Fibroblast of skin of left biceps (primary cell): ENCODE data around the gene GALNTL6.
"Not testable (repeated sequence)": the region's sequence is repeated elsewhere in the genome, so short reads cannot be mapped to it uniquely, and the experiment has no call there.

Experiments used
- DNase-seq, 2 experiments: peaks; one replicate each; pipeline ENCODE4 v3.0.0-alpha.2; 2013; ENCODE audit warnings: low read depth in 2 of 2

GALNTL6 gene

DNA sequence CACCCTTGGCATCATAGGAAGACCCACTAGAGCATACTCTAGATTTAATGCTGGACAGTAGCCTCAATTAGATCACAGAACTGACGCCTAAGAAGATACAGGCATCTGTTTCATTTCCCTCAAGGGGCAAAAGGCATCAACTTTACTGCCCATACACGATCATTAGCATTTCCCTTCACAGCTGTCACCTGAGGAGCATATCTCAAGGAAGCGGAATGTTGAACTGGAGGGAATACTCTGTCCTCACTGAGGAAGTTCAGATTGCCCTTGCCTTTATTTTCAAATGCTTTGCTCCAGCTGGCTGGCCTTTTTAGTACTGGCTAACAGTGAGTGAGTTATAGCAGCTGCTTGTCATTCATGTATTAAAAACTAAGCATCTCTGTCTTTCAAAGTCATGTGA is 847.0 kb downstream of the GALNTL6 start:
- no peak for DNase-seq

DNA sequence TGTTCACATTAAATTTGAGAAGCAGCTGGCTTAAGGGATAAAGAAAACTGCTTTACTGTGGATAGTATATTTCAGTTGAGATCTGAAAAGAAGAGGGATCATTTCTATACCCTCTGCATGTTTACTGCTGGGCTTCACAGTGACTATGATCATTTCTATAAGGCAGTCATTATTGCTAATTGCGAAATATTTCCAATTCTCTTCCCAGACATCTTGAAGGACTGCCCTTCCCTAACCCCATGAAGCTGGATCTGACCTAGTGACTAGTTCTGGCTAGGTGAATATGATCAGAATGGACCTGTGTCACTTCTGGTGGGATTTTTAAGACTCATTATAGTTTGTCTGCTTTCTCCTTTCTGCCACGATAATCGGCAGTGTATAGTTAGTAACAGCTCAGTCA is 848.9 kb downstream of the GALNTL6 start:
- no peak for DNase-seq

GRCh38 chr4:172666711-172667368 is 853.6 kb downstream of the GALNTL6 start:
- DNase-seq: no peak

DNA sequence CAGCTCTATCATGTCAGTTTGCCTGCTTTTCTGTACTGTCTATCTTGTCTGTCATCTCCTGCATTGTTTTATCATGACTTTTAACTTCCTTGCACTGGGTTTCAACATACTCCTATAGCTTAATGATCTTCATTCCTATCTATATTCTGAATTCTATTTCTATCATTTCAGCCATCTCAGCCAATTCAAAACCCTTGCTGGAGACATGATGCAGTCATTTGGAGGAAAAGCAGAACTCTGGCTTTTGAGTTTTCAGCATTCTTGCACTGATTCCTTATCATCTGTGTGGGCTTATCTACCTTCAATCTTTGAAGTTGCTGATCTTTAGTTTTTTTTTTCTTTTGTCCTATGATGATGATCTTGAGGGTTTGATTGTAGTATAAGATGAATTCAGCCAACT is 861.6 kb downstream of the GALNTL6 start:
- DNase-seq: no peak

DNA sequence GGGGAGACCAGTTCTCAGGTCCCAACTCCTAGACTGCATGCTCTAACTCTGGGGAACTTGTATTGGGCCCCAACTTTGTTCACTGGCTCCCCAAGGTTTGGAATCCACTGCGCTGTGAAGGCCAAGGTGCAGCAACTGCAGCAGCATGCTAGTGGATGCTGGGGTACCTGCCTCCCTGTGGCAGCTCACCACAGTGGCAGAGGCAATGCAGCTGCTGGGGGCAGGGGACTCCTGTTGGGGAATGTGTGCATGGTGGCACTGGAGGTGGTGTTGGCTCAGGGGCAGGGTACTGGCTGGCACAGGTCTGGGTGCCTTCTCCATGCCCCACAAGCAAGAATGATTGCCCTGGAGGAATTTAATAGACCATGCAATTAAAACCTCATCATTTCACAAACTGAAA is 862.0 kb downstream of the GALNTL6 start:
- DNase-seq: no peak

DNA sequence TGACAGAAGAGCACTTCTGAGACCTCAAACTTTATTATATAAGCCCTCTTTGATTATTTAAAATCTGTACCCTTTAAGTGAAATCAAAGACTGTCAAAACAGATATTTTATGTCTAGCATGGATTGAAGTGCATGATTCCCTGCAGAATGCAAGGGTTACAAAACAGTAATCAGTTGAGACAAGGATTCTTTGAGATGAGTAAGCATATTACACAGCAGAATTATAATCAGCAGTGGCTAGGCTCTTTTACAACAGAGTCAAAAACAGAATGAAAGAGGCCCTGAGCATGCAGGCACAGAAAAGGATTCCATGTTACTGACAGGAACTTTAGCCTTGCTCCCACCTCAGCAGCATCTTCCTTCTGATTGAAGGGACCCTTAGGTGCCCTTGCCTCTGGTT is 867.5 kb downstream of the GALNTL6 start:
- no peak for DNase-seq

GRCh38 chr4:172683021-172683420 is 869.8 kb downstream of the GALNTL6 start:
- DNase-seq: peak in 1 of 2 experiments; percentile 1

GRCh38 chr4:172686021-172686420 is 872.8 kb downstream of the GALNTL6 start:
- no peak for DNase-seq

- DNase-seq: no peak
Measured at GRCh38 chr4:172688534-172688933, 875.3 kb downstream of the GALNTL6 start.

DNA sequence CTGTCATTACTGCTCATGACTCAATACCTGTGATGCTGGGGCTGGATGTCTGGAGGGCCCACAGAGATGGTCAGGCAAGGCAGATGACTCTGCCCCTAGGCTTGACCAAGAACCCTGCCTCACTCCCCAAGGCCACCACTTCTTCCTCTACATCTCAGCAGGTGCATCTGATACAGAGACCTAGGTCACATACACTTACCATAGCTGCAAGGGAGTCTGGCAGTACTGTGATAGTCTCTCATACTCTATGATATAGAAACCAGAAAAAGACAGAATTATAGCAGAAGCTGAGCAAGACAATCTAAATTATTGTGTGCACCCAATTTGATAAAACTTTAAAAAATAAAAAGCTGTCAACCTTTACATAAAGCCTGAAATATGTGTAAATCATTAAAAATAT is 878.3 kb downstream of the GALNTL6 start:
- no peak for DNase-seq

DNA sequence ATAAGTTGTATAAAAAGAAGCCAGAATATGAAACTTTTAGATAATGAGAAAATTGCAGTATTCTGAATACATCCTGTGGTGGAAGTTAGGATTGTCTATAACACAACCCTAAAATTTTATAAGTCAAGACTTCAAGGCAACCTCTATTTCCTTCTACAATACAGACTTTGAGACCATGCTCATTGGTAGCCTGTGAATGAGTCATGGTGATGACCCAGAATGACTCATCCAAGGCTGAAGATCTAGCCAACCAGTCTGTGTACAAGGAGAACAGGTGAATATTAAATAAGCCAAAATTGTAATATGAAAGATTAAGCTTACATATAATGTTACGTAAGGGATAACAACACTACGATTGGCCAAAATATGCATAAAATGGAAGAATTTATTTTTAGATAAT is 879.5 kb downstream of the GALNTL6 start:
- no peak for DNase-seq

DNA sequence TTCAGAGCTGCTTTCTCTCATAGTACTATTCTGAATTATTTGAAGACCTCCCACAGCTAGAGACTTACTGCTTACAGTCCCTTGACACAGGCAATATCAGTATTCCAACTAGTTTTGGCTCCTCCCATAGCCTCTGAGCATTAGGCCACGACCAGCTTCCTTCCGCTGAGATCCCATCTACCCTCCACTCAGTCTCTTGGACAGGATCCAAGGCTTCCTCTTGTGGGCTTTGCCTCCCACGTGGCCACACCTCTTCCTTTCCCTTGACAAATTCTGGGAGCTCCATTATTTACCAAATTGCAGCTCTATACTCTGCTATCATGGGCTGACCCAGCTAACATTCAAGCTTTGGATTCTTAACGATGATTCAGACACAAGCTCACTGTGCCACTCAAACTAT is 885.1 kb downstream of the GALNTL6 start:
- DNase-seq: no peak

GRCh38 chr4:172705565-172705964 is 892.4 kb downstream of the GALNTL6 start:
- no peak for DNase-seq

- DNase-seq: no peak
Measured at GRCh38 chr4:172706000-172706399, 892.8 kb downstream of the GALNTL6 start.

GRCh38 chr4:172707622-172708021 is 894.4 kb downstream of the GALNTL6 start:
- no peak for DNase-seq

DNA sequence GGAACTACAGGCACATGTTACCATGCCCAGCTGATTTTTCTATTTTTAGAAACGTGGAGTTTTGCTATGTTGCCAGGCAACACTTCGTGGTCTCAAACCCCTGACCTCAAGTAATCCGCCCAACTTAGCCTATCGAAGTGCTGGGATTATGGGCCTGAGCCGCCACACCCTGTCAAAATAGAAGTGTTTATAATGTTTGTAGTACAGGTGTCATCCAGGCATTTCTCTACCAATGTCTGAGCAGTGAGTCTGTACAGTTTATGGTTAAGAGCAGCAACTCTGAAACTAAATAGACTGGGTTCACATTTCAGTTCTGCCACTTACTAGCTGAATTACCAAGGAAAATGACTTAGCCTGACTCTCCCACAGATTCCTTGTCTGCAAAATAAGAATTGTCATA is 895.0 kb downstream of the GALNTL6 start:
- DNase-seq: no peak

- DNase-seq: no peak
Measured at GRCh38 chr4:172709376-172709775, 896.2 kb downstream of the GALNTL6 start.

GRCh38 chr4:172716291-172716690 is 903.1 kb downstream of the GALNTL6 start:
- no peak for DNase-seq

GRCh38 chr4:172721659-172722058 is 908.5 kb downstream of the GALNTL6 start:
- no peak for DNase-seq

GRCh38 chr4:172725581-172725980 is 912.4 kb downstream of the GALNTL6 start:
- peak; percentile 31 to 34 for DNase-seq

- no peak for DNase-seq
Measured at GRCh38 chr4:172726001-172726423, 912.8 kb downstream of the GALNTL6 start.

GRCh38 chr4:172727631-172728030 is 914.4 kb downstream of the GALNTL6 start:
- DNase-seq: no peak

DNA sequence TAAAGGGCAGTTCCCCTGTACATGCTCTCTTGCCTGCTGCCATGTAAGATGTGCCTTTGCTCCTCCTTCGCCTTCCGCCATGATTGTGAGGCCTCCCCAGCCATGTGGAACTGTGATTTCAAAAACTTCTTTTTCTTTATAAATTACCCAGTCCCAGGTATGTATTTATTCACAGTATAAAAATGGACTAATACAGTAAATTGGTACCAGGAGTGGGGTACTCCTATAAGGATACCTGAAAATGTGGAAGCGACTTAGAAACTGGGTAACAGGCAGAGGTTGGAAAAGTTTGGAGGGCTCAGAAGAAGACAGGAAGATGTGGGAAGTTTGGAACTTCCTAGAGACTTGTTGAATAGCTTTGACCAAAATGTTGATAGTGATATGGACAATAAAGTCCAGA is 920.4 kb downstream of the GALNTL6 start:
- not testable (repeated sequence) for DNase-seq

GRCh38 chr4:172734555-172734954 is 921.4 kb downstream of the GALNTL6 start:
- DNase-seq: no peak
